H1 (cell line): Measurements from ENCODE around the gene RNF44. TPM values are rescaled to one million over a fixed set of nuclear protein-coding genes. Genes with fewer than 3 reads are reported as not detected.

ENCODE experiments used
- BACH1 ChIP-seq: IDR thresholded peaks from 2 replicates; pipeline ENCODE4 v1.6.1; 2012; ENCODE audit warnings: low read length, improper control_type of control experiment
- CBX5 ChIP-seq: fragments of 300-800, 300-1000 bp; sonication (generic); IDR thresholded peaks from 2 replicates; pipeline ENCODE4 v1.7.1; 2016; ENCODE audit warnings: antibody characterized with exemption, low read length, low read depth
- HDAC2 ChIP-seq, 2 experiments: fragments of 300-600 bp in 1 of 2; sonication (generic) in 1 of 2; IDR thresholded peaks; 2 replicates each; pipeline ENCODE4 v1.6.1; 2011 to 2012; ENCODE audit warnings: low read depth in 2 of 2, low read length in 2 of 2, mild to moderate bottlenecking in 2 of 2, moderate library complexity in 2 of 2, borderline replicate concordance in 1 of 2, inconsistent platforms in 1 of 2
- JUN ChIP-seq: IDR thresholded peaks from 2 replicates; pipeline ENCODE4 v1.6.1; 2011; ENCODE audit warnings: low read depth, mild to moderate bottlenecking, improper control_type of control experiment, low read length
- NRF1 ChIP-seq: IDR thresholded peaks from 2 replicates; pipeline ENCODE4 v1.6.1; 2011; ENCODE audit warnings: mild to moderate bottlenecking, low read depth, low read length, improper control_type of control experiment
- SIRT6 ChIP-seq: IDR thresholded peaks from one replicate; pipeline ENCODE4 v1.7.1; 2012; ENCODE audit warnings: low read length, inconsistent platforms
- SP1 ChIP-seq: IDR thresholded peaks from 2 replicates; pipeline ENCODE4 v1.6.1; 2011; ENCODE audit warnings: low read depth, low read length
- SP4 ChIP-seq: IDR thresholded peaks from 2 replicates; pipeline ENCODE4 v1.6.1; 2012; ENCODE audit warnings: low read length, inconsistent platforms
- YY1 ChIP-seq: IDR thresholded peaks from 2 replicates; pipeline ENCODE4 v1.6.1; 2011; ENCODE audit warnings: low read depth, mild to moderate bottlenecking, low read length
- ZNF274 ChIP-seq: IDR thresholded peaks from 2 replicates; pipeline ENCODE4 v1.7.0; 2012; ENCODE audit warnings: low read length, borderline replicate concordance; ENCODE audit errors: extremely low read depth
- polyA plus RNA-seq, 7 experiments: library from polyadenylated mRNA; depleted of rRNA in 3 of 7; stranded (reverse) in 5 of 7; unstranded in 2 of 7; fragments of >200 nt in 5 of 7; fragments of 200-250 nt in 2 of 7; gene quantifications; 1 replicate in 5 of 7; 2 replicates in 1 of 7; 4 replicates in 1 of 7; pipeline versions ENCODE4 v1.2.1 to v1.2.3, GENCODE V29; 2011 to 2013; ENCODE audit warnings: missing spikeins in 2 of 7, mixed read lengths in 2 of 7
- total RNA-seq: library from RNA; stranded (reverse); fragmentation: NEBNext Ultra II Directional; extraction: Animal tissue kit (Norgen Biotek cat#: 25700); gene quantifications from 2 replicates; pipeline ENCODE4 v1.2.1, GENCODE V29; 2021
- TF ChIP-seq, protein P1 (sequence below): fragments of 300-600 bp; sonication (generic); IDR thresholded peaks from 2 replicates; pipeline ENCODE4 v1.7.1; 2012; ENCODE audit warnings: low read length, moderate library complexity, mild to moderate bottlenecking, inconsistent platforms; ENCODE audit not compliant: insufficient replicate concordance
- TF ChIP-seq, protein P2 (sequence below): IDR thresholded peaks from 2 replicates; pipeline ENCODE4 v1.6.1; 2012; ENCODE audit warnings: inconsistent platforms

Gene RNF44
- total and polyA plus RNA-seq, 2 of the 8 experiments (the other 6 are each of a cell fraction or from before 2014, with no cell fraction given), result 54.7 to 164 TPM

DNA sequence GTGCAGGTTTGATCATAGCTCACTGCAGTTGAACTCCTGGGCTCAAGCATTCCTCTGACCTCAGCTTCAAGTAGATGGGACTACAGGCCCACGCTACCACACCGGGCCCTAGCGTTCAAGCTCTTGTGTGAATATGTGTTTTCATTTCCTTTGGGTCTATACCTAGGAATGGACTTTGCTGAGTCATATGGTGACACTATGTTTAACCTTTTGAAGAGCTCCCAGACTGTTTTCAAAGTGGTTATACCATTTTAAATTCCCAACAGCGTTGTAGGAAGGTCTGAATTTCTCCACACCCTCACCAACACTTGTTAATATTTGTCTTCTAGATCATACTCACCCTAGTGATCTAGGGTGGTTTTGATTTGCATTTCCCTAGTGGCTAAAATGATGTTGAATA lies 55.5 kb downstream of the RNF44 start (continued):
- TF ChIP-seq, protein P1, sequence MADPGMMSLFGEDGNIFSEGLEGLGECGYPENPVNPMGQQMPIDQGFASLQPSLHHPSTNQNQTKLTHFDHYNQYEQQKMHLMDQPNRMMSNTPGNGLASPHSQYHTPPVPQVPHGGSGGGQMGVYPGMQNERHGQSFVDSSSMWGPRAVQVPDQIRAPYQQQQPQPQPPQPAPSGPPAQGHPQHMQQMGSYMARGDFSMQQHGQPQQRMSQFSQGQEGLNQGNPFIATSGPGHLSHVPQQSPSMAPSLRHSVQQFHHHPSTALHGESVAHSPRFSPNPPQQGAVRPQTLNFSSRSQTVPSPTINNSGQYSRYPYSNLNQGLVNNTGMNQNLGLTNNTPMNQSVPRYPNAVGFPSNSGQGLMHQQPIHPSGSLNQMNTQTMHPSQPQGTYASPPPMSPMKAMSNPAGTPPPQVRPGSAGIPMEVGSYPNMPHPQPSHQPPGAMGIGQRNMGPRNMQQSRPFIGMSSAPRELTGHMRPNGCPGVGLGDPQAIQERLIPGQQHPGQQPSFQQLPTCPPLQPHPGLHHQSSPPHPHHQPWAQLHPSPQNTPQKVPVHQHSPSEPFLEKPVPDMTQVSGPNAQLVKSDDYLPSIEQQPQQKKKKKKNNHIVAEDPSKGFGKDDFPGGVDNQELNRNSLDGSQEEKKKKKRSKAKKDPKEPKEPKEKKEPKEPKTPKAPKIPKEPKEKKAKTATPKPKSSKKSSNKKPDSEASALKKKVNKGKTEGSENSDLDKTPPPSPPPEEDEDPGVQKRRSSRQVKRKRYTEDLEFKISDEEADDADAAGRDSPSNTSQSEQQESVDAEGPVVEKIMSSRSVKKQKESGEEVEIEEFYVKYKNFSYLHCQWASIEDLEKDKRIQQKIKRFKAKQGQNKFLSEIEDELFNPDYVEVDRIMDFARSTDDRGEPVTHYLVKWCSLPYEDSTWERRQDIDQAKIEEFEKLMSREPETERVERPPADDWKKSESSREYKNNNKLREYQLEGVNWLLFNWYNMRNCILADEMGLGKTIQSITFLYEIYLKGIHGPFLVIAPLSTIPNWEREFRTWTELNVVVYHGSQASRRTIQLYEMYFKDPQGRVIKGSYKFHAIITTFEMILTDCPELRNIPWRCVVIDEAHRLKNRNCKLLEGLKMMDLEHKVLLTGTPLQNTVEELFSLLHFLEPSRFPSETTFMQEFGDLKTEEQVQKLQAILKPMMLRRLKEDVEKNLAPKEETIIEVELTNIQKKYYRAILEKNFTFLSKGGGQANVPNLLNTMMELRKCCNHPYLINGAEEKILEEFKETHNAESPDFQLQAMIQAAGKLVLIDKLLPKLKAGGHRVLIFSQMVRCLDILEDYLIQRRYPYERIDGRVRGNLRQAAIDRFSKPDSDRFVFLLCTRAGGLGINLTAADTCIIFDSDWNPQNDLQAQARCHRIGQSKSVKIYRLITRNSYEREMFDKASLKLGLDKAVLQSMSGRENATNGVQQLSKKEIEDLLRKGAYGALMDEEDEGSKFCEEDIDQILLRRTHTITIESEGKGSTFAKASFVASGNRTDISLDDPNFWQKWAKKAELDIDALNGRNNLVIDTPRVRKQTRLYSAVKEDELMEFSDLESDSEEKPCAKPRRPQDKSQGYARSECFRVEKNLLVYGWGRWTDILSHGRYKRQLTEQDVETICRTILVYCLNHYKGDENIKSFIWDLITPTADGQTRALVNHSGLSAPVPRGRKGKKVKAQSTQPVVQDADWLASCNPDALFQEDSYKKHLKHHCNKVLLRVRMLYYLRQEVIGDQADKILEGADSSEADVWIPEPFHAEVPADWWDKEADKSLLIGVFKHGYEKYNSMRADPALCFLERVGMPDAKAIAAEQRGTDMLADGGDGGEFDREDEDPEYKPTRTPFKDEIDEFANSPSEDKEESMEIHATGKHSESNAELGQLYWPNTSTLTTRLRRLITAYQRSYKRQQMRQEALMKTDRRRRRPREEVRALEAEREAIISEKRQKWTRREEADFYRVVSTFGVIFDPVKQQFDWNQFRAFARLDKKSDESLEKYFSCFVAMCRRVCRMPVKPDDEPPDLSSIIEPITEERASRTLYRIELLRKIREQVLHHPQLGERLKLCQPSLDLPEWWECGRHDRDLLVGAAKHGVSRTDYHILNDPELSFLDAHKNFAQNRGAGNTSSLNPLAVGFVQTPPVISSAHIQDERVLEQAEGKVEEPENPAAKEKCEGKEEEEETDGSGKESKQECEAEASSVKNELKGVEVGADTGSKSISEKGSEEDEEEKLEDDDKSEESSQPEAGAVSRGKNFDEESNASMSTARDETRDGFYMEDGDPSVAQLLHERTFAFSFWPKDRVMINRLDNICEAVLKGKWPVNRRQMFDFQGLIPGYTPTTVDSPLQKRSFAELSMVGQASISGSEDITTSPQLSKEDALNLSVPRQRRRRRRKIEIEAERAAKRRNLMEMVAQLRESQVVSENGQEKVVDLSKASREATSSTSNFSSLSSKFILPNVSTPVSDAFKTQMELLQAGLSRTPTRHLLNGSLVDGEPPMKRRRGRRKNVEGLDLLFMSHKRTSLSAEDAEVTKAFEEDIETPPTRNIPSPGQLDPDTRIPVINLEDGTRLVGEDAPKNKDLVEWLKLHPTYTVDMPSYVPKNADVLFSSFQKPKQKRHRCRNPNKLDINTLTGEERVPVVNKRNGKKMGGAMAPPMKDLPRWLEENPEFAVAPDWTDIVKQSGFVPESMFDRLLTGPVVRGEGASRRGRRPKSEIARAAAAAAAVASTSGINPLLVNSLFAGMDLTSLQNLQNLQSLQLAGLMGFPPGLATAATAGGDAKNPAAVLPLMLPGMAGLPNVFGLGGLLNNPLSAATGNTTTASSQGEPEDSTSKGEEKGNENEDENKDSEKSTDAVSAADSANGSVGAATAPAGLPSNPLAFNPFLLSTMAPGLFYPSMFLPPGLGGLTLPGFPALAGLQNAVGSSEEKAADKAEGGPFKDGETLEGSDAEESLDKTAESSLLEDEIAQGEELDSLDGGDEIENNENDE, result no peak
- no peak for TF ChIP-seq JUN
- TF ChIP-seq BACH1, result no peak
- TF ChIP-seq SIRT6, result no peak
- TF ChIP-seq, protein P2, sequence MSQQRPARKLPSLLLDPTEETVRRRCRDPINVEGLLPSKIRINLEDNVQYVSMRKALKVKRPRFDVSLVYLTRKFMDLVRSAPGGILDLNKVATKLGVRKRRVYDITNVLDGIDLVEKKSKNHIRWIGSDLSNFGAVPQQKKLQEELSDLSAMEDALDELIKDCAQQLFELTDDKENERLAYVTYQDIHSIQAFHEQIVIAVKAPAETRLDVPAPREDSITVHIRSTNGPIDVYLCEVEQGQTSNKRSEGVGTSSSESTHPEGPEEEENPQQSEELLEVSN, result no peak
- no peak for TF ChIP-seq CBX5
- no peak for TF ChIP-seq SP4
- TF ChIP-seq HDAC2 (IDR thresholded peaks at IDR 0.05; ENCODE audit: borderline replicate concordance in 1 of 2, low read depth in 2 of 2, low read length in 2 of 2), result no peak
- TF ChIP-seq YY1, result no peak
- TF ChIP-seq SP1, result no peak
- no peak for TF ChIP-seq NRF1
- TF ChIP-seq ZNF274, result no peak
